Glomerular visceral epithelial cell (primary cell): Measurements from ENCODE around the gene RC3H1.

Experiments
- DNase-seq: peaks from one replicate; pipeline ENCODE4 v3.0.0-alpha.2; 2016; ENCODE audit errors: extremely low spot score

The RC3H1 gene

GRCh38 chr1:173886746-173887611, 135.2 kb downstream of the RC3H1 start:
- DNase-seq = no peak

- DNase-seq = no peak
These were observed 137.5 kb downstream of the RC3H1 start for GRCh38 chr1:173884701-173885100.
